PC-9 (cell line): ENCODE data around the gene FAM78B.

ENCODE experiments used
- CTCF ChIP-seq: fragments of 200-600 bp; sonication (generic); conservative IDR thresholded peaks from 2 replicates; pipeline ENCODE4 v1.6.1; 2017; ENCODE audit warnings: mixed run types, antibody characterized with exemption, mild to moderate bottlenecking, moderate library complexity
- EZH2 ChIP-seq: fragments of 200-600 bp; sonication (generic); IDR thresholded peaks from 2 replicates; pipeline ENCODE4 v1.8.0; 2017; ENCODE audit warnings: antibody characterized with exemption, low read depth

- no peak for TF ChIP-seq CTCF
- TF ChIP-seq EZH2, result no peak
Measured at GRCh38 chr1:166121010-166121409, 45.8 kb downstream of the FAM78B start.
